ENCODE measurements around the gene DSTN.

Gene DSTN

DNA sequence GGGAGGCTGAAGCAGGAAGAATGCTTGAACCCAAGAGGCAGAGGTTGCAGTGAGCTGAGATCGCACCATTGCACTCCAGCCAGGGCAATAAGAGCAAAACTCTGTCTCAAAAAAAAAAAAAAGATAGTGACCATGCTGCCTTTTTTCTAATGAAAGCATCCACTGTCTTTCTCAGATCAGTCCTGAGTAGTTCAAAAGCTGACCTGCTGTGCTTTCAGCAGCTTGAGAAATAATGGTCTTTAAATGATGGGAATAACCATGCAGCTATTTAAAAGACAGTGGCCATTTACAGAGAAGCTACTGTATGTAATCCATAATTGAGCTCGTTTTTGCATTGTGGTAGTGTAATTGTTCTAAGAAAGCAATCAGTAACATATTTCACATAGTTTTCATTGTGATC is 36.1 kb downstream of the DSTN start:
- DNase-seq (ENCODE audit: insufficient read length) (no peak), FAIRE-seq (no peak)
- no peak for TF ChIP-seq POLR2AphosphoS5 (IDR thresholded peaks at IDR 0.05; ENCODE audit: low read depth, low read length)
- TF ChIP-seq POLR2A (IDR thresholded peaks at IDR 0.05; ENCODE audit: low read depth, low read length) = no peak
- TF ChIP-seq TAF1 (IDR thresholded peaks at IDR 0.05; ENCODE audit: borderline replicate concordance, low read depth, low read length) = no peak

- no peak for TF ChIP-seq POLR2A (IDR thresholded peaks at IDR 0.05; ENCODE audit: low read depth, low read length)
- no peak for TF ChIP-seq POLR2AphosphoS5 (IDR thresholded peaks at IDR 0.05; ENCODE audit: low read depth, low read length)
- TF ChIP-seq TAF1 (IDR thresholded peaks at IDR 0.05; ENCODE audit: borderline replicate concordance, low read depth, low read length) = no peak
- FAIRE-seq (no peak), DNase-seq (ENCODE audit: insufficient read length) (no peak)
Observed at GRCh38 chr20:17608701-17609497, 39.0 kb downstream of the DSTN start.

- no peak for TF ChIP-seq POLR2AphosphoS5 (IDR thresholded peaks at IDR 0.05; ENCODE audit: low read depth, low read length)
- no peak for DNase-seq (ENCODE audit: insufficient read length)
- no peak for FAIRE-seq
Observed at GRCh38 chr20:17609811-17610377, 40.0 kb downstream of the DSTN start.

GRCh38 chr20:17610566-17611289 is 40.9 kb downstream of the DSTN start:
- no peak for DNase-seq (ENCODE audit: insufficient read length)

GRCh38 chr20:17611290-17611539 is 41.3 kb downstream of the DSTN start:
- TF ChIP-seq POLR2AphosphoS5 (IDR thresholded peaks at IDR 0.05; ENCODE audit: low read depth, low read length) (no peak), POLR2A (IDR thresholded peaks at IDR 0.05; ENCODE audit: low read depth, low read length) (no peak), TAF1 (IDR thresholded peaks at IDR 0.05; ENCODE audit: borderline replicate concordance, low read depth, low read length) (no peak)
- FAIRE-seq (no peak), DNase-seq (ENCODE audit: insufficient read length) (no peak)

More at GRCh38 chr20:17610566-17611289, 40.9 kb downstream of the DSTN start:
- FAIRE-seq = no peak
- no peak for TF ChIP-seq POLR2A (IDR thresholded peaks at IDR 0.05; ENCODE audit: low read depth, low read length)
- TF ChIP-seq TAF1 (IDR thresholded peaks at IDR 0.05; ENCODE audit: borderline replicate concordance, low read depth, low read length) = no peak
- TF ChIP-seq POLR2AphosphoS5 (IDR thresholded peaks at IDR 0.05; ENCODE audit: low read depth, low read length) = no peak

DNA sequence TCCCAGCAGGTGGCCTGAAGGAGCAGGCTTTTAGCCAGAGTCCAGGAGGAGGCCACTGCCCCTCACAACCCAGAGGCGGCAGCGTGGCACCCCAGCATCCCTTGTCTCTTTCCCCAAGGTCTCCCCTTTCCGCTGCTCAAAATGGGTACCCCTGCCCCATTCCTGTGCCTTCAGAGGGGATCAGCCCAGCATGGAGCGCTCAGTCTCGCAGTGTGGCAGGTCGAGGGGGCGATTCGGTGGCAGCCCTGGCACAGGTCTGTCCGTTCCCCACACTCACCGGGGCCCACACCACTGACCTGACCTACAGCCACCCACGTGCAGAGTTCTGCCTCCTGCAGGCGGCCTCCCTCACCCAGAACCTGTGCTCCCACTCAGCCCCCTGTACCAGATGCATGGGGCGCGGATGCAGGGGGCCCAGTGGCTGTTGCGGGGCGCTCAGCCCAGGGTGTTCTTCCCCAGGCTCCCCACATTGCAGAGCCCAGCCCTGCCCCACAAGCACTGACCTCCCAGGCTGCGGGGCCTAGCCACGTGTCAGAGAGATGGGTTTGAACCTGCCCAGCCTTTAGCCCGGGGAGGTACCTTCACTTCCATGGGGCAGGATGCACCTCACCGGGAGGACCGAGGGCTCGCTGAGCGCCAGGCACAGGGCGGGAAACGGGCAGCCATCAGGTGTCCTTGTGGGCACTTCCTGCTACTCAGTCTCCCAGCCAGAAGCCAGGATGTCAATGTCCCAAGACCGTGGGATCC is 41.8 kb downstream of the DSTN start:
- DNase-seq (ENCODE audit: insufficient read length) (peak; percentile 23), FAIRE-seq (no peak)
- TF ChIP-seq TAF1 (IDR thresholded peaks at IDR 0.05; ENCODE audit: borderline replicate concordance, low read depth, low read length) = no peak
- no peak; the same call in 1 of the 2 replicates for TF ChIP-seq POLR2A (IDR thresholded peaks at IDR 0.05; ENCODE audit: low read depth, low read length)

- FAIRE-seq = no peak
- TF ChIP-seq POLR2AphosphoS5 (IDR thresholded peaks at IDR 0.05; ENCODE audit: low read depth, low read length) = no peak
- TF ChIP-seq TAF1 (IDR thresholded peaks at IDR 0.05; ENCODE audit: borderline replicate concordance, low read depth, low read length) = no peak
- TF ChIP-seq POLR2A (IDR thresholded peaks at IDR 0.05; ENCODE audit: low read depth, low read length) = no peak
- no peak for DNase-seq (ENCODE audit: insufficient read length)
Observed at GRCh38 chr20:17612287-17612991, 42.6 kb downstream of the DSTN start.

GRCh38 chr20:17612992-17613327 is 43.1 kb downstream of the DSTN start:
- no peak for TF ChIP-seq TAF1 (IDR thresholded peaks at IDR 0.05; ENCODE audit: borderline replicate concordance, low read depth, low read length)
- TF ChIP-seq POLR2AphosphoS5 (IDR thresholded peaks at IDR 0.05; ENCODE audit: low read depth, low read length) = no peak
- TF ChIP-seq POLR2A (IDR thresholded peaks at IDR 0.05; ENCODE audit: low read depth, low read length) = no peak
- DNase-seq (ENCODE audit: insufficient read length) = peak; percentile 2
- FAIRE-seq = no peak

- TF ChIP-seq POLR2A (IDR thresholded peaks at IDR 0.05; ENCODE audit: low read depth, low read length) (no peak), TAF1 (IDR thresholded peaks at IDR 0.05; ENCODE audit: borderline replicate concordance, low read depth, low read length) (no peak), POLR2AphosphoS5 (IDR thresholded peaks at IDR 0.05; ENCODE audit: low read depth, low read length) (no peak)
- DNase-seq (ENCODE audit: insufficient read length) (peak; percentile 4), FAIRE-seq (no peak)
Observed at GRCh38 chr20:17613328-17614175, 43.7 kb downstream of the DSTN start.

- DNase-seq (ENCODE audit: insufficient read length) (no peak), FAIRE-seq (no peak)
- no peak for TF ChIP-seq POLR2AphosphoS5 (IDR thresholded peaks at IDR 0.05; ENCODE audit: low read depth, low read length)
- no peak for TF ChIP-seq TAF1 (IDR thresholded peaks at IDR 0.05; ENCODE audit: borderline replicate concordance, low read depth, low read length)
- TF ChIP-seq POLR2A (IDR thresholded peaks at IDR 0.05; ENCODE audit: low read depth, low read length) = no peak
Observed at GRCh38 chr20:17614176-17614811, 44.4 kb downstream of the DSTN start.
